ENCODE results near the gene TRIM44.

- TF ChIP-seq, protein P1, sequence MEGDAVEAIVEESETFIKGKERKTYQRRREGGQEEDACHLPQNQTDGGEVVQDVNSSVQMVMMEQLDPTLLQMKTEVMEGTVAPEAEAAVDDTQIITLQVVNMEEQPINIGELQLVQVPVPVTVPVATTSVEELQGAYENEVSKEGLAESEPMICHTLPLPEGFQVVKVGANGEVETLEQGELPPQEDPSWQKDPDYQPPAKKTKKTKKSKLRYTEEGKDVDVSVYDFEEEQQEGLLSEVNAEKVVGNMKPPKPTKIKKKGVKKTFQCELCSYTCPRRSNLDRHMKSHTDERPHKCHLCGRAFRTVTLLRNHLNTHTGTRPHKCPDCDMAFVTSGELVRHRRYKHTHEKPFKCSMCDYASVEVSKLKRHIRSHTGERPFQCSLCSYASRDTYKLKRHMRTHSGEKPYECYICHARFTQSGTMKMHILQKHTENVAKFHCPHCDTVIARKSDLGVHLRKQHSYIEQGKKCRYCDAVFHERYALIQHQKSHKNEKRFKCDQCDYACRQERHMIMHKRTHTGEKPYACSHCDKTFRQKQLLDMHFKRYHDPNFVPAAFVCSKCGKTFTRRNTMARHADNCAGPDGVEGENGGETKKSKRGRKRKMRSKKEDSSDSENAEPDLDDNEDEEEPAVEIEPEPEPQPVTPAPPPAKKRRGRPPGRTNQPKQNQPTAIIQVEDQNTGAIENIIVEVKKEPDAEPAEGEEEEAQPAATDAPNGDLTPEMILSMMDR (IDR thresholded peaks at IDR 0.05), result no peak
- no peak for TF ChIP-seq POLR2A (IDR thresholded peaks at IDR 0.05)
Observed at GRCh38 chr11:35850191-35850590, 187.6 kb downstream of the TRIM44 start.
